ENCODE data around the gene OR2T35.
"Not testable (repeated sequence)": the region's sequence is repeated elsewhere in the genome, so short reads cannot be mapped to it uniquely, and the experiment has no call there.

- TF ChIP-seq CTCF (IDR thresholded peaks at IDR 0.05; ENCODE audit: extremely low read depth in 1 of 2, insufficient read depth in 1 of 2, low read depth in 1 of 2, low read length in 2 of 2); MAX (IDR thresholded peaks at IDR 0.05; ENCODE audit: insufficient read depth, insufficient read length); EZH2 (IDR thresholded peaks at IDR 0.05; ENCODE audit: borderline replicate concordance, low read depth, low read length, severe bottlenecking): not testable (repeated sequence)
Observed at GRCh38 chr1:248634991-248635390, 10.1 kb downstream of the OR2T35 start, which contains the start of gene OR2T11.
